Uterus (tissue), 2 donors: ENCODE results near the gene SOX30.

Source experiments
- CTCF ChIP-seq, 4 experiments: fragments of 200-600 bp in 2 of 4; fragments of 450-650 bp in 2 of 4; sonication (generic) in 2 of 4; IDR thresholded peaks; one replicate each; pipeline ENCODE4 v1.5.1; 2016 to 2019; ENCODE audit warnings: antibody characterized with exemption in 4 of 4, mild to moderate bottlenecking in 2 of 4, moderate library complexity in 1 of 4
- POLR2A ChIP-seq, 2 donors: fragments of 450-650 bp; IDR thresholded peaks; one replicate each; pipeline ENCODE4 v1.6.1; 2016; ENCODE audit warnings: antibody characterized with exemption in 2 of 2, mild to moderate bottlenecking in 1 of 2, moderate library complexity in 1 of 2

- no peak for TF ChIP-seq CTCF (IDR thresholded peaks at IDR 0.05)
- no peak for TF ChIP-seq POLR2A (IDR thresholded peaks at IDR 0.05)
These were observed 18.7 kb upstream of the SOX30 start, which contains the start of gene C5orf52 for GRCh38 chr5:157670662-157671591.
